Activated T-helper 17 cell treated with anti-CD3 and anti-CD28 coated beads, Interleukin-2, amount 50 U/mL, for 72 hours (primary cell): ENCODE results near the gene KCNIP1. TPM values are rescaled to one million over a fixed set of nuclear protein-coding genes. Genes with fewer than 3 reads are reported as not detected.
"Not testable (repeated sequence)": the region's sequence is repeated elsewhere in the genome, so short reads cannot be mapped to it uniquely, and the experiment has no call there.

ENCODE experiments used
- ATAC-seq: fragments of 150-1000 bp; cut with Tn5 transposase; replicated peaks from 2 replicates; pipeline ENCODE4 v1.10.0; 2021; ENCODE audit warnings: mild to moderate bottlenecking, moderate library complexity
- H3K27ac Mint-ChIP-seq: one replicate; pipeline ENCODE4 v1.8.0; 2022; ENCODE audit warnings: mixed read lengths
- H3K27me3 Mint-ChIP-seq: one replicate; pipeline ENCODE4 v1.8.0; 2022; ENCODE audit warnings: mixed read lengths
- H3K36me3 Mint-ChIP-seq: one replicate; pipeline ENCODE4 v1.8.0; 2022; ENCODE audit warnings: low read depth, mild to moderate bottlenecking, mixed read lengths
- H3K4me1 Mint-ChIP-seq: one replicate; pipeline ENCODE4 v1.8.0; 2022; ENCODE audit warnings: mixed read lengths
- H3K4me3 Mint-ChIP-seq: one replicate; pipeline ENCODE4 v1.8.0; 2022; ENCODE audit warnings: mild to moderate bottlenecking, mixed read lengths
- H3K9me3 Mint-ChIP-seq: one replicate; pipeline ENCODE4 v1.8.0; 2022; ENCODE audit warnings: mixed read lengths
- total RNA-seq, 2 donors: library from RNA; stranded (reverse); gene quantifications; one replicate each; pipeline ENCODE4 v1.2.3, GENCODE V29; 2022

KCNIP1 gene
- total RNA-seq, 2 donors from 2014 or later: not detected

- not testable (repeated sequence) for ATAC-seq, H3K36me3 Mint-ChIP-seq, H3K9me3 Mint-ChIP-seq, H3K4me3 Mint-ChIP-seq, H3K4me1 Mint-ChIP-seq, H3K27ac Mint-ChIP-seq
- peaks cover 25% of the 10 kb centered on the region for H3K27me3 Mint-ChIP-seq
Measured at GRCh38 chr5:170550382-170550781, 46.6 kb downstream of the KCNIP1 start.

DNA sequence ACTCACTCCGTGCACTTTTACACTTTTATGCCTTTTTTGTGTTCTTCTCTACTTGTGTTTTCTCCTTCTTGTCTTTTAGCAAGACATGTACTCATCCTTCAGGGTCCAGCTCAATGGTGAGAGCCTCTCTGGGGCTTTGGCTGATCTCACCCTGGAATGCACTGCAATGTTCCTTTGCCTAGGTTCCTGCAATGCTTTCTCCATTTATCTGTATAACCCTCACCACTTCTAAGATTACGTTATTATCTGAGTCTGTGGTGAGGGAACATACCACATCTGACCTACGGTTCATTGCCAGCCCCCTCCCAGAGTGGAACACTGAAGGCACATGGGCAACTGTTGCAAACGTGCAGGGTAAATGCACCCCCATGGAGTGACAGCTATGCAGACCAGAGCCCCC lies 47.3 kb downstream of the KCNIP1 start:
- no peak for ATAC-seq
- Mint-ChIP-seq H3K36me3 (no peaks in the 10 kb centered on the region), H3K4me1 (no peaks in the 10 kb centered on the region), H3K4me3 (no peak overlapping the region), H3K27me3 (peaks cover 20% of the 10 kb centered on the region), H3K9me3 (no peaks in the 10 kb centered on the region), H3K27ac (no peak overlapping the region)

DNA sequence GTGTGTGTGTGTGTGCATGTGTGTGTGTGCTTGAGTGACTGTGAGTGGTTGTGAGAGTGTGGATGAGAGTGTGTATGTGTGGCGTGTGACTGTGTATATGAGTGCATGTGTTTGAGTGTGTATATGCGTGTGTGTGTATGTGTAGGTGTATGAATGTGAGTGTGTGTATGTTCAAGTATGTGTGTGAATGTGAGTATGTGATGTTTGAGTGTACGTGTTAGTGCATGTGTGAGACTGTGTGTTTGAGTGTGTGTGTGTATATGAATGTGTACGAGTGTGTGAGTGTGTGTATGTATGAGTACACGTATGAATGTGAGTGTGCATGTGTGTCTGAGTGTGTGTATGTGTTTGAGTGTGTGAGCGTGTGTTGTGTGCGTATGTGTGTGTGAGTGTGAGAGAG lies 47.8 kb downstream of the KCNIP1 start:
- H3K9me3 Mint-ChIP-seq: no peaks in the 10 kb centered on the region

DNA sequence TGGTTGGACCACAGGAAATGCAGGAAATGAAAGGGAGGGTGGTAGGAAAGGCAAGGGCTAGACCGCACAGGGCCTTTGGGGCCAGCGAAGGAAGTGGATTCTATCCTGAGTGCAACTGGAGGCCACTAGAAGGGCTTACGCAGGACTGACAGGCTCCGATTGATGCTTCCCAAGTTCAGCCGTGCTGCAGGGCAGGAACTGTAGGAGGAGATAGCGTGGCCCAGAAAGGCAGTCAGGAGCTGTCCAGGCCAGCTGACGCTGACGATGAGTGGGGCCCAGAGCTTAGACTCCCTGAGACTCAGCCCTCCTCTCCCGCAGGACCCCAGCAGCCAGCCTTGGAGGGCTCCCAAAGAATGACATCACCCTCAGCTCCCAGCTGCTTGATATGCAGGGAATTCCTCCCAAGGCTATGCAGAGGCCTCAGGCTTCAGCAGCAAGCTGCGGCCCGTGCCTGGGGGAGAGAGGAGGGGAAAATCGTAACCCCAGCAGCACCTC lies 48.8 kb downstream of the KCNIP1 start:
- no peak for ATAC-seq
- Mint-ChIP-seq H3K9me3 (no peaks in the 10 kb centered on the region), H3K27me3 (peaks cover 14% of the 10 kb centered on the region), H3K4me1 (no peaks in the 10 kb centered on the region), H3K36me3 (no peaks in the 10 kb centered on the region), H3K27ac (no peak overlapping the region), H3K4me3 (no peak overlapping the region)

More for the DNA sequence above, 47.8 kb downstream of the KCNIP1 start:
- H3K36me3 Mint-ChIP-seq: no peaks in the 10 kb centered on the region
- no peak overlapping the region for H3K27ac Mint-ChIP-seq
- peaks cover 17% of the 10 kb centered on the region for H3K27me3 Mint-ChIP-seq
- H3K4me3 Mint-ChIP-seq: no peak overlapping the region
- ATAC-seq: no peak
- H3K4me1 Mint-ChIP-seq: no peaks in the 10 kb centered on the region

- Mint-ChIP-seq H3K36me3 (no peaks in the 10 kb centered on the region), H3K9me3 (no peaks in the 10 kb centered on the region), H3K27me3 (peaks cover 11% of the 10 kb centered on the region), H3K4me1 (no peaks in the 10 kb centered on the region), H3K27ac (no peak overlapping the region), H3K4me3 (no peak overlapping the region)
- ATAC-seq: no peak
Measured at GRCh38 chr5:170553218-170553617, 49.4 kb downstream of the KCNIP1 start.

GRCh38 chr5:170554521-170555267 lies 50.9 kb downstream of the KCNIP1 start:
- Mint-ChIP-seq H3K36me3 (no peaks in the 10 kb centered on the region), H3K27me3 (peaks cover 11% of the 10 kb centered on the region), H3K4me1 (no peaks in the 10 kb centered on the region), H3K9me3 (no peaks in the 10 kb centered on the region), H3K4me3 (no peak overlapping the region), H3K27ac (no peak overlapping the region)
- ATAC-seq: no peak

GRCh38 chr5:170557314-170557713 lies 53.5 kb downstream of the KCNIP1 start:
- H3K4me1 Mint-ChIP-seq: no peaks in the 10 kb centered on the region
- no peak for ATAC-seq
- H3K4me3 Mint-ChIP-seq: no peak overlapping the region
- H3K27ac Mint-ChIP-seq: no peak overlapping the region
- H3K36me3 Mint-ChIP-seq: no peaks in the 10 kb centered on the region
- peaks cover 30% of the 10 kb centered on the region for H3K27me3 Mint-ChIP-seq
- no peaks in the 10 kb centered on the region for H3K9me3 Mint-ChIP-seq

DNA sequence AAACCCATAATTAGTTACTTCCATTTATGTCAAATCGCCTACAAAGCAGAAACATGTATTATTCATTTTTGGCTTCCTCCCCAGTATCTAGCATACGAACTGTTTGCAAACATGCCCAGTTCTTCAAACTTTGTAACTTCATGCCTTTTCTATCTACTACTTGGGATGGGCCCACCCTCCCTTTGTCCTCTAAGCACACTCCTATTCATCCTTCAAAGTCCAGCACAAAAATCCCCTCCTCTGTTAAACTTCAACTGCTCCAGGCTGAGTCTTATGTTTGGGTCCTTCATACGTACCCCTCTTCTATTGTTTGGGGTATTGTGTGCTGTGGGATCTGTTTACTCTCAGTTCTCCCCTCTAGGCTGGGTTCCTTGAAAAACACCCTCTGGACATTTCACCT lies 55.5 kb downstream of the KCNIP1 start:
- no peaks in the 10 kb centered on the region for H3K36me3 Mint-ChIP-seq
- no peak overlapping the region for H3K27ac Mint-ChIP-seq
- H3K4me3 Mint-ChIP-seq: no peak overlapping the region
- no peaks in the 10 kb centered on the region for H3K4me1 Mint-ChIP-seq
- peaks cover 27% of the 10 kb centered on the region for H3K27me3 Mint-ChIP-seq
- ATAC-seq: no peak
- H3K9me3 Mint-ChIP-seq: no peaks in the 10 kb centered on the region

DNA sequence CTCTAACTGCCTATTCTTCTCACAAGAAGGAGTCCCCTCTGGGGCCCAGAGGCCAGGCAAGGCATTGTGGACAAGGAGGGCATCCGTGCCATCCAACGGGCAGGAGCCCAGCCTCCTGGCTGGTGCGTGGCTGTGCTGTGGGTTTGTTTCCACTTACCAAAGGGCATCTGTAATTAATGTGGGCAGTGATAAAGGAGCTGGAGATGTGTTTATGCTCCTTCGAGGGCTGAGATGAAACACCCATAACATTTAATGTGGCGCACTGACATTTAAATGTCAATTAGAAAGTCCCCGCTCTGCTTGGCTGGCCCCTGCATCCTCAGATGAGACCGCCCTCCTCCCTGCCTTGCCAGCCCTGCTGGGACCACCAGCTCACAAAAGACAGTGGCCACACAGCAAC lies 57.1 kb downstream of the KCNIP1 start:
- no peak for ATAC-seq
- H3K4me1 Mint-ChIP-seq: no peaks in the 10 kb centered on the region
- H3K9me3 Mint-ChIP-seq: no peaks in the 10 kb centered on the region
- H3K4me3 Mint-ChIP-seq: no peak overlapping the region
- no peaks in the 10 kb centered on the region for H3K36me3 Mint-ChIP-seq
- H3K27me3 Mint-ChIP-seq: peaks cover 31% of the 10 kb centered on the region
- no peak overlapping the region for H3K27ac Mint-ChIP-seq

- Mint-ChIP-seq H3K36me3 (no peaks in the 10 kb centered on the region), H3K4me3 (no peak overlapping the region), H3K27ac (no peak overlapping the region), H3K27me3 (peaks cover 38% of the 10 kb centered on the region), H3K9me3 (no peaks in the 10 kb centered on the region), H3K4me1 (no peaks in the 10 kb centered on the region)
- no peak for ATAC-seq
Measured at GRCh38 chr5:170562166-170562874, 58.5 kb downstream of the KCNIP1 start.

DNA sequence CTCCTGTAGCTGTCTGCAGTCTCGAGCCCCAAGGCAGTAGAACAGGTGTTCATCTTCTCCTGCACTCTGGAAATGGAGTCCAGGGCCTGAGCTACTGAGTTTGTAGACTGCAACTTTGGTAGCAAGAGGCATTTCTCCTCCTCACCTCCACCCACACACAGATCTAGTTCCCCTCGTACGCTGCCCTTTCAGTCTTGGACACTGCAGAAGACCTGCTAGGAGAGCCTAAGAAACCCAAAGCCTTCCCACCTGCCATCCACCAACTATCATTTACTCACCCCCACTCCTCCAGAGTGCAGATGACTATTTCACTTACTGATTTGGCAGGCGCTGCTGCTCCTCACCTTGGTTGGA lies 59.0 kb downstream of the KCNIP1 start:
- Mint-ChIP-seq H3K27ac (no peak overlapping the region), H3K9me3 (no peaks in the 10 kb centered on the region), H3K36me3 (no peaks in the 10 kb centered on the region), H3K4me3 (no peak overlapping the region), H3K4me1 (no peaks in the 10 kb centered on the region), H3K27me3 (peaks cover 37% of the 10 kb centered on the region)
- ATAC-seq: no peak

GRCh38 chr5:170563824-170564567 lies 60.2 kb downstream of the KCNIP1 start:
- no peaks in the 10 kb centered on the region for H3K9me3 Mint-ChIP-seq
- no peaks in the 10 kb centered on the region for H3K4me1 Mint-ChIP-seq
- ATAC-seq: no peak
- peaks cover 37% of the 10 kb centered on the region for H3K27me3 Mint-ChIP-seq
- no peak overlapping the region for H3K27ac Mint-ChIP-seq
- H3K36me3 Mint-ChIP-seq: no peaks in the 10 kb centered on the region
- no peak overlapping the region for H3K4me3 Mint-ChIP-seq

- Mint-ChIP-seq H3K27me3 (peaks cover 42% of the 10 kb centered on the region), H3K4me3 (no peak overlapping the region), H3K4me1 (no peaks in the 10 kb centered on the region), H3K9me3 (no peaks in the 10 kb centered on the region), H3K27ac (no peak overlapping the region), H3K36me3 (no peaks in the 10 kb centered on the region)
- no peak for ATAC-seq
Measured at GRCh38 chr5:170565072-170565471, 61.3 kb downstream of the KCNIP1 start.

DNA sequence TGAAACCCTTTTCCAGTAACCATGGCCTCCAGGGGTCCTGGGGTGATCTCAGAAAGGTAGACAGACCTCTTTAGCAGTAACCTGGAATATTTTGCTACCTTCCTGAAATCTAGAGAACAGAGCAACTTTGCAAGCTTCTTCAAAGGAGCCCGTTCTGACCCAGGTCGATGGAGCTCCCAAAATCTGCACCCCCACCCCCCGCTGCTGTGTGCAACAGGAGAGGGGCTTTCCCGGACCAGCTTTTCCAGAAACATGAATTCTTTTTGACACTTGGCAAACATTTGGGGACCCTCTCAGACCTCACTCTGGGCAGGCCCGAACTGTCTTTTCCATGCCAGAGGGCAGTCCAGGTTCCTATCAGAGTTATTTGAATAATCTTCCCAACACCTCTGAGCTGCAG lies 65.3 kb downstream of the KCNIP1 start:
- peaks cover 20% of the 10 kb centered on the region for H3K4me1 Mint-ChIP-seq
- ATAC-seq: no peak

GRCh38 chr5:170570476-170570875 lies 66.7 kb downstream of the KCNIP1 start:
- Mint-ChIP-seq H3K9me3 (no peaks in the 10 kb centered on the region), H3K27me3 (peaks cover 44% of the 10 kb centered on the region), H3K27ac (no peak overlapping the region), H3K36me3 (no peaks in the 10 kb centered on the region), H3K4me1 (peaks cover 20% of the 10 kb centered on the region), H3K4me3 (no peak overlapping the region)
- no peak for ATAC-seq

More for the DNA sequence above, 65.3 kb downstream of the KCNIP1 start:
- H3K4me3 Mint-ChIP-seq: no peak overlapping the region
- H3K27me3 Mint-ChIP-seq: peaks cover 46% of the 10 kb centered on the region
- H3K36me3 Mint-ChIP-seq: no peaks in the 10 kb centered on the region
- no peaks in the 10 kb centered on the region for H3K9me3 Mint-ChIP-seq
- no peak overlapping the region for H3K27ac Mint-ChIP-seq
